ENCODE results near the gene OR8J1. TPM values are rescaled to one million over a fixed set of nuclear protein-coding genes. Genes with fewer than 3 reads are reported as not detected.

The OR8J1 gene
- total and polyA plus RNA-seq, 4 donors = not detected

DNA sequence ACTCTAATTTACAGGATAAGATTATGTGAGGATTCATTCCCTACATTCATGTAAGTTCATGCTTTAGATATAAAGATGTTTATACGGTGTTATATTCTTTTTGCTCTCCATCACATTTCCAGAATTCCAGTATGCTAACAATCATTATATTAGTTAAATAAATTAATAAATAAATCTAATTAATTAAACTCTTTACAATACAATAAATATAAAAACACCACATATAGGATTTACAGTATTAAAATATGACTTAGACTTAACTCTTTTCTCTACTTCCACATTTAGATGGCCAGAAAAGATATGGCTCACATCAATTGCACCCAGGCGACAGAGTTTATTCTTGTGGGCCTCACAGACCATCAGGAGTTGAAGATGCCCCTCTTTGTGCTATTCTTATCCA, 21.2 kb downstream of the OR8J1 start, which contains the start of gene OR8U1:
OR8U1 (plus strand) TSS at position 301 of the 400 bp plus-strand sequence; CDS start at position 301, 0 bp downstream.
- peaks cover 0 to 4% (median 0%) of the 10 kb centered on the region in 4 donors for H3K9me3 ChIP-seq (ENCODE audit: control insufficient read depth in 4 of 4, low read length in 3 of 4)
- H3K4me3 ChIP-seq (ENCODE audit: low read depth in 1 of 3, low read length in 3 of 3) = no peak within 1 kb of the TSS
- no peaks in the 10 kb centered on the region for H3K4me1 ChIP-seq (ENCODE audit: control insufficient read depth in 4 of 4, insufficient read depth in 4 of 4, low read length in 3 of 4)
- no peaks in the 10 kb centered on the region for H3K36me3 ChIP-seq (ENCODE audit: control insufficient read depth in 4 of 4, insufficient read depth in 3 of 4, low read depth in 1 of 4, low read length in 3 of 4)
- no peak within 1 kb of the TSS for H3K9ac ChIP-seq (ENCODE audit: low read depth in 1 of 2, low read length in 2 of 2)
- TF ChIP-seq TAF1 (conservative IDR thresholded peaks at IDR 0.05) (no peak), JUND (IDR thresholded peaks at IDR 0.05) (no peak), YY1 (IDR thresholded peaks at IDR 0.05) (no peak), SP1 (IDR thresholded peaks at IDR 0.05) (no peak)
- TF ChIP-seq, protein P1, sequence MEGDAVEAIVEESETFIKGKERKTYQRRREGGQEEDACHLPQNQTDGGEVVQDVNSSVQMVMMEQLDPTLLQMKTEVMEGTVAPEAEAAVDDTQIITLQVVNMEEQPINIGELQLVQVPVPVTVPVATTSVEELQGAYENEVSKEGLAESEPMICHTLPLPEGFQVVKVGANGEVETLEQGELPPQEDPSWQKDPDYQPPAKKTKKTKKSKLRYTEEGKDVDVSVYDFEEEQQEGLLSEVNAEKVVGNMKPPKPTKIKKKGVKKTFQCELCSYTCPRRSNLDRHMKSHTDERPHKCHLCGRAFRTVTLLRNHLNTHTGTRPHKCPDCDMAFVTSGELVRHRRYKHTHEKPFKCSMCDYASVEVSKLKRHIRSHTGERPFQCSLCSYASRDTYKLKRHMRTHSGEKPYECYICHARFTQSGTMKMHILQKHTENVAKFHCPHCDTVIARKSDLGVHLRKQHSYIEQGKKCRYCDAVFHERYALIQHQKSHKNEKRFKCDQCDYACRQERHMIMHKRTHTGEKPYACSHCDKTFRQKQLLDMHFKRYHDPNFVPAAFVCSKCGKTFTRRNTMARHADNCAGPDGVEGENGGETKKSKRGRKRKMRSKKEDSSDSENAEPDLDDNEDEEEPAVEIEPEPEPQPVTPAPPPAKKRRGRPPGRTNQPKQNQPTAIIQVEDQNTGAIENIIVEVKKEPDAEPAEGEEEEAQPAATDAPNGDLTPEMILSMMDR (IDR thresholded peaks at IDR 0.05; ENCODE audit: low read depth, low read length, missing input control) = no peak
- TF ChIP-seq, protein P2, sequence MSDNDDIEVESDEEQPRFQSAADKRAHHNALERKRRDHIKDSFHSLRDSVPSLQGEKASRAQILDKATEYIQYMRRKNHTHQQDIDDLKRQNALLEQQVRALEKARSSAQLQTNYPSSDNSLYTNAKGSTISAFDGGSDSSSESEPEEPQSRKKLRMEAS (IDR thresholded peaks at IDR 0.05) = no peak
- no peak for DNase-seq (ENCODE audit: low spot score)
- no peaks in the 10 kb centered on the region for H3K27me3 ChIP-seq (ENCODE audit: control insufficient read depth in 4 of 4, insufficient read depth in 4 of 4, low read length in 3 of 4)
- whole genome bisulfite sequencing = 67% methylated on average over 2 of the region's 2 CpGs
- no peak within 1 kb of the TSS for H3K27ac ChIP-seq (ENCODE audit: low read depth in 1 of 2, low read length in 2 of 2)

DNA sequence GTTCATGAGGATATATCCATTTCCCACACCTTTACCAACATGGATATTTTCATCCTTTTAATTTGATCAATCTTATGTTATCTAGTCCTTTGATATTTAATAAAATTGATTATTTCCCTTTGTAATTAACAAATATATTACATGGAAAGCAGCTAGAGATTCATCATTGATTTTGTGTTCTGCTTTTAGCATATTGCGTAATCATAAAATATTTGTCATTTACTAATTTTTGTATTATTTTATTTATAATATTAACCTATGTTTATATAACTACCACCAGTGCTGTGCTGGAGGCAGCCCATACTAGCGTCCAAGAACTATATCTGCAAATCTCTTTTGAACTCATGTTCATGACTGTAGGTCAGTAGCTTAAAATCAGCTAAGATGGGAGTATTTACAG, 26.0 kb downstream of the OR8J1 start:
- Histone ChIP-seq H3K36me3 (ENCODE audit: control insufficient read depth in 4 of 4, insufficient read depth in 3 of 4, low read depth in 1 of 4, low read length in 3 of 4) (no peaks in the 10 kb centered on the region), H3K9me3 (ENCODE audit: control insufficient read depth in 4 of 4, low read length in 3 of 4) (peaks cover 0 to 4% (median 0%) of the 10 kb centered on the region in 4 donors), H3K27me3 (ENCODE audit: control insufficient read depth in 4 of 4, insufficient read depth in 4 of 4, low read length in 3 of 4) (no peaks in the 10 kb centered on the region), H3K4me1 (ENCODE audit: control insufficient read depth in 4 of 4, insufficient read depth in 4 of 4, low read length in 3 of 4) (no peaks in the 10 kb centered on the region), H3K9ac (ENCODE audit: low read depth in 1 of 2, low read length in 2 of 2) (no peak overlapping the region), H3K27ac (ENCODE audit: low read depth in 1 of 2, low read length in 2 of 2) (no peak overlapping the region), H3K4me3 (ENCODE audit: low read depth in 1 of 3, low read length in 3 of 3) (no peak overlapping the region)
- no peak for DNase-seq (ENCODE audit: low spot score)
- TF ChIP-seq HNF4G (IDR thresholded peaks at IDR 0.05) (no peak), GABPA (IDR thresholded peaks at IDR 0.05 in 1 of 2, conservative IDR thresholded peaks at IDR 0.05 in 1 of 2) (no peak), JUND (IDR thresholded peaks at IDR 0.05) (no peak), TAF1 (conservative IDR thresholded peaks at IDR 0.05) (no peak), RXRA (IDR thresholded peaks at IDR 0.05) (no peak), SP1 (IDR thresholded peaks at IDR 0.05) (no peak), RAD21 (IDR thresholded peaks at IDR 0.05) (no peak), EGR1 (IDR thresholded peaks at IDR 0.05; ENCODE audit: low read depth in 2 of 2) (no peak), NR2F2 (IDR thresholded peaks at IDR 0.05) (no peak), YY1 (IDR thresholded peaks at IDR 0.05) (no peak)
- TF ChIP-seq, protein P3, sequence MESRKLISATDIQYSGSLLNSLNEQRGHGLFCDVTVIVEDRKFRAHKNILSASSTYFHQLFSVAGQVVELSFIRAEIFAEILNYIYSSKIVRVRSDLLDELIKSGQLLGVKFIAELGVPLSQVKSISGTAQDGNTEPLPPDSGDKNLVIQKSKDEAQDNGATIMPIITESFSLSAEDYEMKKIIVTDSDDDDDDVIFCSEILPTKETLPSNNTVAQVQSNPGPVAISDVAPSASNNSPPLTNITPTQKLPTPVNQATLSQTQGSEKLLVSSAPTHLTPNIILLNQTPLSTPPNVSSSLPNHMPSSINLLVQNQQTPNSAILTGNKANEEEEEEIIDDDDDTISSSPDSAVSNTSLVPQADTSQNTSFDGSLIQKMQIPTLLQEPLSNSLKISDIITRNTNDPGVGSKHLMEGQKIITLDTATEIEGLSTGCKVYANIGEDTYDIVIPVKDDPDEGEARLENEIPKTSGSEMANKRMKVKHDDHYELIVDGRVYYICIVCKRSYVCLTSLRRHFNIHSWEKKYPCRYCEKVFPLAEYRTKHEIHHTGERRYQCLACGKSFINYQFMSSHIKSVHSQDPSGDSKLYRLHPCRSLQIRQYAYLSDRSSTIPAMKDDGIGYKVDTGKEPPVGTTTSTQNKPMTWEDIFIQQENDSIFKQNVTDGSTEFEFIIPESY (IDR thresholded peaks at IDR 0.05) = no peak
- TF ChIP-seq, protein P4, sequence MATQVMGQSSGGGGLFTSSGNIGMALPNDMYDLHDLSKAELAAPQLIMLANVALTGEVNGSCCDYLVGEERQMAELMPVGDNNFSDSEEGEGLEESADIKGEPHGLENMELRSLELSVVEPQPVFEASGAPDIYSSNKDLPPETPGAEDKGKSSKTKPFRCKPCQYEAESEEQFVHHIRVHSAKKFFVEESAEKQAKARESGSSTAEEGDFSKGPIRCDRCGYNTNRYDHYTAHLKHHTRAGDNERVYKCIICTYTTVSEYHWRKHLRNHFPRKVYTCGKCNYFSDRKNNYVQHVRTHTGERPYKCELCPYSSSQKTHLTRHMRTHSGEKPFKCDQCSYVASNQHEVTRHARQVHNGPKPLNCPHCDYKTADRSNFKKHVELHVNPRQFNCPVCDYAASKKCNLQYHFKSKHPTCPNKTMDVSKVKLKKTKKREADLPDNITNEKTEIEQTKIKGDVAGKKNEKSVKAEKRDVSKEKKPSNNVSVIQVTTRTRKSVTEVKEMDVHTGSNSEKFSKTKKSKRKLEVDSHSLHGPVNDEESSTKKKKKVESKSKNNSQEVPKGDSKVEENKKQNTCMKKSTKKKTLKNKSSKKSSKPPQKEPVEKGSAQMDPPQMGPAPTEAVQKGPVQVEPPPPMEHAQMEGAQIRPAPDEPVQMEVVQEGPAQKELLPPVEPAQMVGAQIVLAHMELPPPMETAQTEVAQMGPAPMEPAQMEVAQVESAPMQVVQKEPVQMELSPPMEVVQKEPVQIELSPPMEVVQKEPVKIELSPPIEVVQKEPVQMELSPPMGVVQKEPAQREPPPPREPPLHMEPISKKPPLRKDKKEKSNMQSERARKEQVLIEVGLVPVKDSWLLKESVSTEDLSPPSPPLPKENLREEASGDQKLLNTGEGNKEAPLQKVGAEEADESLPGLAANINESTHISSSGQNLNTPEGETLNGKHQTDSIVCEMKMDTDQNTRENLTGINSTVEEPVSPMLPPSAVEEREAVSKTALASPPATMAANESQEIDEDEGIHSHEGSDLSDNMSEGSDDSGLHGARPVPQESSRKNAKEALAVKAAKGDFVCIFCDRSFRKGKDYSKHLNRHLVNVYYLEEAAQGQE (IDR thresholded peaks at IDR 0.05) = no peak
- TF ChIP-seq, protein P2 (IDR thresholded peaks at IDR 0.05) = no peak
- TF ChIP-seq, protein P5, sequence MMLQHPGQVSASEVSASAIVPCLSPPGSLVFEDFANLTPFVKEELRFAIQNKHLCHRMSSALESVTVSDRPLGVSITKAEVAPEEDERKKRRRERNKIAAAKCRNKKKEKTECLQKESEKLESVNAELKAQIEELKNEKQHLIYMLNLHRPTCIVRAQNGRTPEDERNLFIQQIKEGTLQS (IDR thresholded peaks at IDR 0.05) = no peak
- TF ChIP-seq, protein P1 (IDR thresholded peaks at IDR 0.05; ENCODE audit: low read depth, low read length, missing input control) = no peak
- WGBS = 72% methylated on average over 2 of the region's 2 CpGs
